Erythroblast (primary cell): ENCODE data around the gene KIFC3.
"Not testable (repeated sequence)": the region's sequence is repeated elsewhere in the genome, so short reads cannot be mapped to it uniquely, and the experiment has no call there.

Experiments used
- DNase-seq, 2 experiments: peaks; one replicate each; lab custom pipeline; 2025; lab: John Stamatoyannopoulos, UW
- GATA1 ChIP-seq: IDR thresholded peaks from 2 replicates; pipeline ENCODE4 v1.6.1; 2011; ENCODE audit warnings: low read depth, mild to moderate bottlenecking, control low read depth, low read length, moderate library complexity
- POLR2A ChIP-seq: IDR thresholded peaks from 2 replicates; pipeline ENCODE4 v1.6.1; 2011; ENCODE audit warnings: mild to moderate bottlenecking, low read length

Gene KIFC3

DNA sequence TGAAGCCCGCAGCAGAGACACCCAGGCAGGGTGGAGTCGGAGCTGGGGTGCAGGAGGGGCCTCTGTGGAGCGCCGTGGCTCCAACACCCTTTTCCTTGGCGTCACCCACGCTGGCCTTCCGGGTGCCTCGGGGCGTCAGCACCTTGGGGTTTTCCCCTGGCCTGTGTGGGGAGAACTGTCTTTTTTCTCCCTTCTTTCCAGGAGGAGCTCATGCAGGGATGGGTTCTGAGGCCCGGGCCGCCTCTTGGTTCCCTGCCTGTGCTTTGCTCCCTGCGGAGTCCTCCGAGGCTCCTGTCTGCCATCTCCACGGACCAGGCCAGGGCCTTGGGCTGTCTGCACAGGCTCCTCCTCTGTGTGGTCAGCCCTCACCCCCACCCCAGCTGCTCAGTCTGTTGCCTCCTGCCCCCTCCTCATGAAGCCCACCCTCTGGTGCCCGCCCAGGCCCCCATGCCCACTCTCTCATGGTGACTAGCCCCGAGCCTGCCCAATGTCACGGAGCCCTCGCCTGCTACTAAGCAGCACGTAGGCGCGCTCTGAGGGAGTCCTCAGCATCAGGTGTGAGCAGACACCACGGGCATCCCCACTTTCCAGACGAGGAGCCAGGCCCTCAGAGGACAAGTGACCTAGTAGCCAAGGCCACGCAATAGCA is 61.7 kb downstream of the KIFC3 start:
- DNase-seq = no peak

DNA sequence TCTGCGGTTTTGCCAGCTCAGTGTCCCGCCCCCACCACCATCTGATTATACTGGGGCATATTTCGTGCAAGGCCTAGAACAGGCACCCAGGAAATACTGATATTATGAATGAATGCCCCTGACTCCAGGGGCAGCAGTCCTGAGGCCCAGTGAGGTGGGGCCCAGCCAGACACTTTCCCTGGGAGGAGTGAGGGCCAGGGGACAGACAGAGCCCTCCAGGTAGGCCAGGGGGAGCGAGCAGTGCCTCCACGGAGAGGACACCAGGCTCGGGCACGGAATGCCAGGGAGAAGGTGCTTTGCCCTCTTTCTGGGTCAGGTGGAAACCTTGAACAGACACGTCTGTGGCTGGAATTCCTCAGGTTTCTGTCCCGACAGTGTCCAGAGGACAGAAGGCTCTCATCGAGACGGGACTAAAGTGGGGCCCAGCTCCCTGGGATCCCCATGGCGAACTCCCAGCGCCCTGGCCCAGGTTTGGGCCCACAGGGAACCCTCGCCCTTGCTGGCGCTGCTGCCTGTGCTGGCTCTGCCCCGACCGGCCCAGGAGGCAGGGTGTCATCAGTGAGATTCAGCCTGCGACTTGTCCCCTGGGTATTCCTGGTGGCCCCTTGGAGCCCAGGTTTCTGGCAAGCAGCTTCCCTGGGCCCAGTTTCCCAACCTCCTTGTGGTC is 62.4 kb downstream of the KIFC3 start:
- TF ChIP-seq POLR2A = no peak
- TF ChIP-seq GATA1 = no peak
- no peak for DNase-seq

More for the DNA sequence above, 61.7 kb downstream of the KIFC3 start:
- TF ChIP-seq GATA1 (no peak), POLR2A (no peak)

DNA sequence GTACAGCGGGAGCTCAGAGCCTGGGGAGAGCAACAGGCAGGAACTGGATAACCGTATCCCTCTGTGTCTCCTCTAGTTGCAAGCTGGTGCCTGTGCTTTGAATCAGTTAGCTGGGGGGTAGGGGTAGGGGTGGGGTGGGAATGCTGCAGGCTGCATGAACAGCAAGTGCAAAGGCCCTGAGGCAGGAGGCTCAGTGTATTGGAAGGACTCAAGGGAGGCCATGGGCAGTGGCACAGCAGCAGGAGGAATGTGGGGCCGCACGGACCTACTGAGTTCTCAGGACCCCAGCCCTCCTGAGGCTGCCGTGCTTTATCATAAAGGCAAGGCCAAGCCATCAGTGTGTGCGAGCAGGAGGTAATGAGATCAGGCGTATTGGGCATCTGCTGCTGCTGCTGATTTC is 63.4 kb downstream of the KIFC3 start:
- DNase-seq = no peak
- TF ChIP-seq GATA1 = no peak
- no peak for TF ChIP-seq POLR2A

DNA sequence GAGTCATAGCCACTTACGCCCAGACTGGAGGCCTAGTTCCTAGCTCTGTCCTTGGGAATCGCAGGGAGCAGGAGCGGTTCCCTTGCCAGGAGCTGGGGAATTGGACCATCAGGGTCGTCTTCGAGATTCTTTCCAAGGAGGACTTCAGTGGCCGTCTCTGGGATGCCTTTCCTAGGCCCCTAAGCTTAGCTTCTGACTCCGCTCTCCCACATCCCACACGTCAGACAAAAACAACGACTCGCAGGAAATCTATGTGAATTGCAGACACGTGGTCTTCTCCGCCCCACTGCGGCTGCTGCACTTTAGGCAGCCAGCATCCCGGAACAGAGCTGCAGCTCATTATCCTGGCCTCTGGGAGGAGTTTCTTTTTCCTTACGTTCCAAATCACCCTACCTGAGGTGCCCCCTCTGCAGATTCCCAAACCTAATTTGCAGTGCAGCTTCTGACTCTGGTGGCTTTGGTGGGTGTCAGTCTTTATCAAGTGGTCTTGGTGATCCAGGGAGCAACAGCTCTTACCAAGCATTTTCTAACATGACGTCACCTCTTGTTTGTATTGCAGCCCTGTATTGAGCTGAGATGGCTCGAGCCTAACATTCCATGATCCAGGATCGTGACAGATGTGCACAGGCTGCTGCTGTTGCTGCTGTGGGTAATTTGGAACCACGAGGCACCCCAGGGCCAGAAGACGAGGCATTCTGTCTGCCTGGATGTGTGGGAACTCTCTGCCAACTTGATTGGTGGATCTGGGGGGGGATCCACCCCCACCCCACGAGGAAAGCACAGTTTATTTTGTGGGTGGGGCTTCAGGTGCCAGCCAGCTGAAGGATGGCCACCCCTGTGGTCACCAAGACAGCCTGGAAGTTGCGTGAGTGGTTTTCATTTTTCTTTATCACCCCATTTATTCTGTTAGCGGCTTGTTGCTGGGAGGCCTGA is 65.6 kb downstream of the KIFC3 start:
- DNase-seq = peak; percentile 65 to 77
- TF ChIP-seq POLR2A (peak; percentile 13), GATA1 (no peak)

DNA sequence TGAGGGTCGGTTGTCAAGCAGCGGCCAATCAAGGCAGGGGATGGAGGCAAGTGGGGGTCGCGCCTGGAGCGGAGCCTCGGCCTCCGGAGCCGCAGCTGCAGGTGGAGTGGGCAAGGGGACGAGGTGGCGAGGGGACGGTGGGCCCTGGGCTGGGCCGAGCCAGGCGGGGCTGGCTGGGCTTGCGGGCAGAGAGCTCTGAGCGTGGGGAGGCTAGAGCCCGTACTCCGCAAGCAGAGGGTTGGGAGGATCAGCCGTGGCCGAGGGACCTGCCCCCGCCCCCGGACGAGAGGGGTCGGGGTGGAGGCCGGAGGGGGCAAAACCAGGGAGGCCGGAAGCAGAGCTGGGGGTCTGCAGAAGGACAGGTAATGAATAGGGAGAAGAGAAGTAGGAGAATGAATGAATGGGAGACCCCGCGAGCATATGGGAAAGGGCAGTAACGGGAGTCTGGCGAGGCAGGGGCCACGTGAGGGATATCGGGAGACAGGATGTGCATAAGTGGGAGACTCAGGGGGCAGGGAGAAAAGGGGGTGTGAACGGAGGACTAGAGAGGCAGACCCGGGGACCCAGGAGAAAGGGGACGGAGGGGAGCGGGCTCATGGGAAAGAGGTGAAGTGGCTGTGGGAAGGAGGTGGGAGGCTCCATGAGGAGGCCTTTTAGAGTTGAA is 66.4 kb downstream of the KIFC3 start, which contains the start of gene KATNB1:
KATNB1 (plus strand) TSS at position 16 of the 664 bp plus-strand sequence. CDS start 1,474 bp downstream, outside the sequence.
- no peak for TF ChIP-seq GATA1
- no peak for TF ChIP-seq POLR2A
- DNase-seq = no peak

DNA sequence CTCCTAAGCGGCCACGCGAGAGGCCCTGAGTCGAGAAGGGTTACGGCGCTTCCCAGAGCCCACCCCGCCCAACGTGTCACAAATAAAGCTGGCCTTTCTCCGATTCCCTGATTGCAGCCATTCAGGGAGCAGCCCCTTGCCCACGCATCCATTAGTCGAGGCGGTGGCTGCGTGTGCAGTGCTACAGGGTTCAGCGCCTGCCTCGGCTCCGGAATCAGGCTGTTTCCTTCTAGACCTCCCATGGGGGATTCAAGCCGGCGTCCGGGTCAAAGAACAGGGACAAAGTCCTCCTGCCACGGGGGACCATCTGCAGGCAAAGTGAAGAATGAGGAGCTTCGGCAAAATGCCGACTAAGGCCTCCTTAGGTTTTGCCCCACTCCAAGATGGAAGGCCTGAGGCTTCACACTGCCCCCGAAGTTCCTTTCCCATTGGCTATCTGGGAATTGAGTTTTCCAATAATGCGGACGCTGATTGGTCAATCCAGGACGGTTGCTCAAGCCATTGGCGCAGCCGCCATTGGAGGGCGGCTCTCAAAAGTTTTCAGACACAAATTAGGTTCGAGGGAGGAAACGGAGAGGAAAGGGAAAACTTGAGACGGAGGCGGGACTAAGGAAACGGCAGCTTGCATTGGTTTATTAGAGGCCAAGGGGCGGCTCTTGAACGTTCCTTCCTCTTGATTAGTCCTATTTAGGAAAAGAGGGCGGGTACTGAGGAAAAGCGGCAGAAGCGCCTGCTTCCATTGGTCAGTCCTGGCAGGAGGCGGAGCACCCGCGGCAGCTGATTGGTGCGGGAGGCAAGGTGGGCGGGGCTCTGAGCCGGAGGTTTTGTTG is 67.2 kb downstream of the KIFC3 start:
- TF ChIP-seq POLR2A (peak; percentile 83), GATA1 (no peak)
- DNase-seq = peak; percentile 100

DNA sequence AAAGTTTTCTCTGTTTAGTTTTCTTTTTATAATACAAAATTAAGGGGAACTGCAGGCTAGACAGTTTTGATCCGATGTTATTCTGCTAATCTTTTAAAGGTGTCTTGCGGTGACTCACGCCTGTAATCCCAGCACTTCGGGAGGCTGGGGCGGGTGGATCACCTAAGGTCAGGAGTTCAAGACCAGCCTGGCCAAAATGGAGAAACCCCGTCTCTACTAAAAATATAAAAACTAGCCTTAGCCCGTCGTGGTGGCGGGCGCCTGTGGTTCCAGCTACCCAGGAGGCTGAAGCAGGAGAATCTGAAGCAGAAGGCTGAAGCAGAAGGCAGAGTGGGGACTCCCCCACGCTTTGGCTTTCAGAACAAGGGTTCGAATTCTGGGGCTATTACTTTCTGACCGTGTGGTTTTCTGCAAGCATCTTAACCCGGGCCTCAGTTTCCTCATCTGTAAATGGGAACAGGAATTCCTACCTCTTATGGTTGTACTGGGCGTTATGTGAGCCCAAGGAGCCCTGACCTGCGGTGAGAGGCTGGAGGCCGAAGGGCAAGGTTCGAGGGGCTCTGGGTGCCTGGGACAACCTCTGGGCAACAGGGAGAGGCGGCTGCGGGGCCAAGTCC is 67.9 kb downstream of the KIFC3 start:
- DNase-seq = no peak
- TF ChIP-seq POLR2A = no peak
- TF ChIP-seq GATA1 = no peak

DNA sequence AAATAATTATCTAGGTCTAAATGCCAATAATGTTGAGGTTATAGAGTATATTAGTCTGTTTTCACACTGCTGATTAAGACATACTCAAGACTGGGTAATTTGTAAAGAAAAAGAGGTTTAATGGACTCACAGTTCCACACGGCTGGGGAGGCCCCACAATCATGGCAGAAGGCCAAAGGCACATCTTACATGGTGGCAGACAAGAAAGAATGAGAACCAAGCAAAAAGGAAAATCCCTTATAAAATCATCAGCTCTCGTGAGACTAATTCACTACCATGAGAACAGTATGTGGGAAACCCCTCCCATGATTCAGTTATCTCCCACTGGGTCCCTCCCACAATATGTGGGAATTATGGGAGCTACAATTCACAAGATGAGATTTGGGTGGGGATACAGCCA is 69.6 kb downstream of the KIFC3 start:
- no peak for TF ChIP-seq POLR2A
- peak; percentile 15 to 49 for DNase-seq

DNA sequence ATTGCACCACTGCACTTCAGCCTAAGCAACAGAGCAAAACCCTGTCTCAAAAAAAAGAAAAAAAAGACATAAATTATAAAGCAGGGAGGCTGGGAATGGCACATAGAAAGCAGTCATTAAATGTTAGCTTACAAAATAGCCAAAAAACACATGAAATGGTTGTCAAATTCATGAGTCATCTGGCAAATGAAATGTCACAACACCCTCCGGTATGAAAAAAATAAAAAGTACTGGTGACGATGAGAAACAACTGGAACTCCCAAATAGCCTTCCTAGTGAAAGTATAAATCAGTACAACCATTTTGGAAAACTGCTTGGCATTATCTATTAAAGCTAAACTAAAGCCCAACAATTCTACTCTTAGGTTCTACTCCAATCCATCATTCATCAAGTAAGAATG is 70.3 kb downstream of the KIFC3 start:
- TF ChIP-seq POLR2A (no peak), GATA1 (no peak)

DNA sequence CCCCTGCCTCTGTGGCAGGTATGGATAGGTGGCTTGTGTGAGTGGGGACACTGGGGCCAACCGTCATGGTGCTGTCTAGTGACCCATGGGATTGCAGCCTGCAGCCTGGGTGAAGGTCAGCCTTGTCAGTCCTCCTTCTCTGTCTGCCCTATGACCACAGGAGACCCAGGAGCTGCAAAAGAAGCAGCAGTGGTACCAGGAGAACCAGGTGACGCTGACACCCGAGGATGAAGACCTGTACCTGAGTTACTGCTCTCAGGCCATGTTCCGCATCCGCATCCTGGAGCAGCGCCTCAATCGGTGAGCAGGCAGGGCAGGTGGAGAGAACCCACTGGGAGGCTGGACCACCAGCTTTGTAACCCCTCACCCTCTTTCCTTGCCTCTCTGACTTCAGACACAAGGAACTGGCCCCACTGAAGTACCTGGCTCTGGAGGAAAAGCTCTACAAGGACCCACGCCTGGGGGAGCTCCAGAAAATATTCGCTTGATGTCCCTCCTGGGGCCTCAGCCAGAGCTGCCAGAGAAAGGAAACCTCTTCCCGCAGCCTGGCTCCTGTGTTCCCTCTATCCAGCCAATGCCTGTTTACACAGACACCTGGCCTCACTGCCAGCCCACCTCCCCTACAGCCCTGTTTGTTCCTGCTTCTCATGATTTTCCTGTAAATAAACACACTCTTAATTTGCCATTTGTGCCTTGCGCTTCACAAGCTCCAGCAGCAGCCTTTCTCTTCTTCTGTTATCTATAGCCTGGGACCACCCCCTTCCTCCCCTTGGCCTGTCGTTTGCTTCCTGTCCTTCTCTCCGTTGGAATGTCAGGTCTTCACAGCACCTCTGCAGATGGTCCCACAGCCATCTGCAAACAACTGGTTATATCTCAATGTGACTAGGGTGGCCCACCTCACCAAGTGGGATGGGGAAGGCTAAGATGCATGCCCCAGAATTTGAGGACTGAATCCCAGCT is 71.2 kb downstream of the KIFC3 start:
- DNase-seq = no peak

More for the DNA sequence above, 70.3 kb downstream of the KIFC3 start:
- DNase-seq = no peak

DNA sequence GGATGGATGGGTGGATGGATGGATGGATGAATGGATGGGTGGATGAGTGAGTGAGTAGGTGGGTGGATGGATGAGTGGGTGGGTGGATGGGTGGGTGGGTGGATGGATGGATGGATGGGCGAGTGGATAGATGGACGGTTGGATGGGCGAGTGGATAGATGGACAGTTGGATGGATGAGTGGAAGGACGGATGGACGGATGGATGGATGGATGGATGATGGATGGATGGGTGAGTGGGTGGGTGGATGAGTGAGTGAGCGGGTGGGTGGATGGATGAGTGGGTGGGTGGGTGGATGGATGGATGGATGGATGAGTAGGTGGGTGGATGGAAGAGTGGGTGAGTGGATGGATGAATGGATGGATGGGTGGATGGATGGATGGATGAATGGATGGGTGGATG is 72.4 kb downstream of the KIFC3 start:
- not testable (repeated sequence) for DNase-seq

More for the DNA sequence above, 71.2 kb downstream of the KIFC3 start:
- TF ChIP-seq POLR2A (no peak), GATA1 (no peak)
